DOHH2 (cell line): ENCODE measurements around the gene MLH1.
"Not testable (repeated sequence)": the region's sequence is repeated elsewhere in the genome, so short reads cannot be mapped to it uniquely, and the experiment has no call there.

Experiments
- H3F3A ChIP-seq: fragments of 200-600 bp; sonication (generic), shearing (Covaris generic); 2 replicates; pipeline ENCODE4 v1.6.0; 2016; ENCODE audit warnings: antibody characterized with exemption, mild to moderate bottlenecking; ENCODE audit not compliant: control insufficient read depth, insufficient read depth
- H3K27ac ChIP-seq: fragments of 200-600 bp; sonication (generic); 2 replicates; pipeline ENCODE4 v1.5.1; 2014; ENCODE audit warnings: low read depth, mild to moderate bottlenecking, low read length, moderate library complexity
- H3K27me3 ChIP-seq: fragments of 200-600 bp; sonication (generic); 2 replicates; pipeline ENCODE4 v1.6.1; 2014; ENCODE audit warnings: mild to moderate bottlenecking, low read length, mixed read lengths; ENCODE audit not compliant: control insufficient read depth
- H3K36me3 ChIP-seq: fragments of 200-600 bp; sonication (generic); 2 replicates; pipeline ENCODE4 v1.6.1; 2014; ENCODE audit warnings: mild to moderate bottlenecking, low read length, moderate library complexity, mixed read lengths; ENCODE audit not compliant: control insufficient read depth
- H3K4me1 ChIP-seq: fragments of 200-600 bp; sonication (generic); 2 replicates; pipeline ENCODE4 v1.6.1; 2014; ENCODE audit warnings: mild to moderate bottlenecking, low read length, mixed read lengths; ENCODE audit not compliant: control insufficient read depth
- H3K4me2 ChIP-seq: fragments of 200-600 bp; sonication (generic); 2 replicates; pipeline ENCODE4 v1.6.0; 2014; ENCODE audit warnings: mild to moderate bottlenecking, low read length, moderate library complexity
- H3K4me3 ChIP-seq: fragments of 200-600 bp; sonication (generic); 2 replicates; pipeline ENCODE4 v1.5.1; 2014; ENCODE audit warnings: mild to moderate bottlenecking, low read length, mixed read lengths
- H3K79me2 ChIP-seq: fragments of 200-600 bp; sonication (generic); 2 replicates; pipeline ENCODE4 v1.6.1; 2014; ENCODE audit warnings: mild to moderate bottlenecking, low read length, mixed read lengths; ENCODE audit not compliant: control insufficient read depth
- H3K9me2 ChIP-seq: fragments of 200-600 bp; sonication (generic); replicated peaks from 2 replicates; pipeline ENCODE4 v1.6.1; 2014; ENCODE audit warnings: mild to moderate bottlenecking, low read length, mixed read lengths; ENCODE audit not compliant: control insufficient read depth
- H3K9me3 ChIP-seq: fragments of 200-600 bp; sonication (generic); 2 replicates; pipeline ENCODE4 v1.6.1; 2014; ENCODE audit warnings: antibody characterized with exemption, low read length, mixed read lengths; ENCODE audit not compliant: control insufficient read depth, insufficient read depth
- H4K20me1 ChIP-seq: fragments of 200-600 bp; sonication (generic); 2 replicates; pipeline ENCODE4 v1.6.0; 2014; ENCODE audit warnings: low read depth, mild to moderate bottlenecking, antibody characterized with exemption, low read length, moderate library complexity; ENCODE audit not compliant: control insufficient read depth, insufficient read depth
- EZH2phosphoT487 ChIP-seq: fragments of 200-600 bp; sonication (generic); IDR thresholded peaks from 2 replicates; pipeline ENCODE4 v1.6.1; 2017; ENCODE audit warnings: borderline replicate concordance, mild to moderate bottlenecking, antibody characterized with exemption, low read length, moderate library complexity, mixed read lengths
- TF ChIP-seq, protein P1 (sequence below): fragments of 200-600 bp; sonication (generic); IDR thresholded peaks from one replicate; pipeline ENCODE4 v1.5.1; 2014; ENCODE audit warnings: antibody characterized with exemption, mild to moderate bottlenecking, low read depth, low read length; ENCODE audit not compliant: poor library complexity, severe bottlenecking

Gene MLH1

DNA sequence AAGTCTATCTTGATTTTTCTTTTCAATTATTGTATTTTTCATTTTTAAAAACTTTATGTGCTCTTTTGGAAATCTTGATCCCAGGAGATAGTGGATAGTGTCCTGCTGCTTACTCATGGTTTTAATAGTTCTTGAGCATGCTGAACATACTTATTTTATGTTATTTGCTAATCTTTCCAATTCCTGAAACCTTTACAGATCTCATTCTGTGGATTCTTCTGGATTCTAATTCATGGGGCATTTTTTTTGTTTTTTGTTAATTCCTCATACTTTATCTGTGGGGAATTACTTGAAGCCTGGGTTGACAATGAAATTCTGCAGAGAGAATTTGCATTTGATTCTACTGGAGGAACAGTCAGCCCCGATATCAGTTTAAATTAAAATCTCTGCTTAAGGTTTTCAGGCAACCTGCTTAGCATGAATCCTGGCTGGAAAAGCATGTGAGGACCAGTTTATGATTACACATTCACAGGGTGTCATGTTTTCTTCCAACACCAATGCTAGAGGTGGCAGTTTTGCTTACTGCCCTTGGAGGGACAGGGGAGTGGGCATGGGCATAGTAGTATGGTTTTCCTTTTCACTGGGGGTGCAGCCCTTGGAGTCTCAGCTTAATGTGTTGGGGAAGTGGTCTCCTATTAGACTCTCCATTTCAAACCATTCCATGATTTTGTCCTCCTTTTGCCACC, 46.0 kb downstream of the MLH1 start:
- Histone ChIP-seq H4K20me1 (no peaks in the 10 kb centered on the region), H3K4me2 (no peak overlapping the region), H3K4me3 (no peak overlapping the region), H3K4me1 (no peaks in the 10 kb centered on the region), H3K79me2 (no peaks in the 10 kb centered on the region), H3K27ac (no peak overlapping the region), H3K36me3 (peaks cover 89% of the 10 kb centered on the region), H3K9me2 (no peaks in the 10 kb centered on the region), H3F3A (no peaks in the 10 kb centered on the region), H3K9me3 (peaks cover 4% of the 10 kb centered on the region; the same call in 1 of the 2 replicates), H3K27me3 (no peaks in the 10 kb centered on the region)
- TF ChIP-seq EZH2phosphoT487: no peak
- TF ChIP-seq, protein P1, sequence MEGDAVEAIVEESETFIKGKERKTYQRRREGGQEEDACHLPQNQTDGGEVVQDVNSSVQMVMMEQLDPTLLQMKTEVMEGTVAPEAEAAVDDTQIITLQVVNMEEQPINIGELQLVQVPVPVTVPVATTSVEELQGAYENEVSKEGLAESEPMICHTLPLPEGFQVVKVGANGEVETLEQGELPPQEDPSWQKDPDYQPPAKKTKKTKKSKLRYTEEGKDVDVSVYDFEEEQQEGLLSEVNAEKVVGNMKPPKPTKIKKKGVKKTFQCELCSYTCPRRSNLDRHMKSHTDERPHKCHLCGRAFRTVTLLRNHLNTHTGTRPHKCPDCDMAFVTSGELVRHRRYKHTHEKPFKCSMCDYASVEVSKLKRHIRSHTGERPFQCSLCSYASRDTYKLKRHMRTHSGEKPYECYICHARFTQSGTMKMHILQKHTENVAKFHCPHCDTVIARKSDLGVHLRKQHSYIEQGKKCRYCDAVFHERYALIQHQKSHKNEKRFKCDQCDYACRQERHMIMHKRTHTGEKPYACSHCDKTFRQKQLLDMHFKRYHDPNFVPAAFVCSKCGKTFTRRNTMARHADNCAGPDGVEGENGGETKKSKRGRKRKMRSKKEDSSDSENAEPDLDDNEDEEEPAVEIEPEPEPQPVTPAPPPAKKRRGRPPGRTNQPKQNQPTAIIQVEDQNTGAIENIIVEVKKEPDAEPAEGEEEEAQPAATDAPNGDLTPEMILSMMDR: no peak

DNA sequence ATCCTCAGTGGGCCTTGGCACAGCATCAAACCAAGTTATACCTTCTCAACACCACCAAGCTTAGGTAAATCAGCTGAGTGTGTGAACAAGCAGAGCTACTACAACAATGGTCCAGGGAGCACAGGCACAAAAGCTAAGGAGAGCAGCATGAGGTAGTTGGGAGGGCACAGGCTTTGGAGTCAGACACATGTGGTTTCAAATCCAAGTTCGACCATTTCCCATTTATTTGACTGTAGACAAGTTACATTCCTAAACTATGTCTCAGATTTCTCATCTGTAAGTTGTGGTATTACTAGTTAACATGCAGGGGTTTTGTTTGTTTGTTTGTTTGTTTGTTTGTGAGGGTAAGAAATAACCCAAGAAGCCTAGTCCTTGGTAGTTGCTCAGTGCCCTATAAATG, 46.9 kb downstream of the MLH1 start:
- no peak for TF ChIP-seq EZH2phosphoT487
- Histone ChIP-seq H3K27me3 (no peaks in the 10 kb centered on the region), H3K9me3 (peaks cover 4% of the 10 kb centered on the region; the same call in 1 of the 2 replicates), H3K79me2 (no peaks in the 10 kb centered on the region), H4K20me1 (no peaks in the 10 kb centered on the region), H3K4me2 (no peak overlapping the region), H3K36me3 (peaks cover 84% of the 10 kb centered on the region), H3K9me2 (no peaks in the 10 kb centered on the region), H3F3A (peaks cover 3% of the 10 kb centered on the region; the same call in 1 of the 2 replicates), H3K27ac (no peak overlapping the region), H3K4me3 (no peak overlapping the region), H3K4me1 (no peaks in the 10 kb centered on the region)

DNA sequence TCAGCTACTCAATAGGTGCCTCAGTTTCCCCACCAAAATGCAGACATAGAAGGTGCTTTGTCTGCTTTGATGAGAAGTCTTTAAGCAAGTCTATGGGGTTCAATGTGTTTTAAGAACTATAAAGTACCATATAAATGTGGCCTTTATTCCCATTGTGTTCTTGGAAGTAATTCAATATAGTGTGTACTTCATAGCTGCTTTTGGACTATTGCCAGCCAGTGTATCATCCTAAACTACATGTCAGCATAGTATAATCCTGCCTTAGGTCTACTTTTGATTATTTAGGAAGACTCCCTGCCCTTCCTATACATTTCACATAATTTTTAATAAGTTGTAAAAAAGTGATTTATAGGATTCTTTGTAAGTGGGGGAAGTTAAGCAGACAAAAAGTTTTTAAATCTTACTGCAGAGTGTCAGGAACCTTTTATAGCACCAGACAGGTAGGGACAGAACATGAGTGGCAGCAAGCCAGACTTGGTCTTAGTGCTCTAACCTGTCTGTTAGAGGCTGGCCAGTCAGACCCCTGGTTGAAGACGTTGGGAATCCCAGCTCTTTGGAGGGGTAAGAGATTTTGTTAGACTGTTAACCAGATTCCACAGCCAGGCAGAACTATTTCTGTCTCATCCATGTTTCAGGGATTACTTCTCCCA, 48.4 kb downstream of the MLH1 start:
- no peak overlapping the region for H3K4me2 ChIP-seq
- no peak for TF ChIP-seq EZH2phosphoT487
- H3F3A ChIP-seq: peaks cover 3% of the 10 kb centered on the region; the same call in 1 of the 2 replicates
- H3K9me2 ChIP-seq: no peaks in the 10 kb centered on the region
- H3K9me3 ChIP-seq: no peaks in the 10 kb centered on the region
- H3K4me3 ChIP-seq: no peak overlapping the region
- H3K79me2 ChIP-seq: no peaks in the 10 kb centered on the region
- no peak overlapping the region for H3K27ac ChIP-seq
- peaks cover 76% of the 10 kb centered on the region for H3K36me3 ChIP-seq
- H3K27me3 ChIP-seq: no peaks in the 10 kb centered on the region
- no peaks in the 10 kb centered on the region for H3K4me1 ChIP-seq
- no peaks in the 10 kb centered on the region for H4K20me1 ChIP-seq

DNA sequence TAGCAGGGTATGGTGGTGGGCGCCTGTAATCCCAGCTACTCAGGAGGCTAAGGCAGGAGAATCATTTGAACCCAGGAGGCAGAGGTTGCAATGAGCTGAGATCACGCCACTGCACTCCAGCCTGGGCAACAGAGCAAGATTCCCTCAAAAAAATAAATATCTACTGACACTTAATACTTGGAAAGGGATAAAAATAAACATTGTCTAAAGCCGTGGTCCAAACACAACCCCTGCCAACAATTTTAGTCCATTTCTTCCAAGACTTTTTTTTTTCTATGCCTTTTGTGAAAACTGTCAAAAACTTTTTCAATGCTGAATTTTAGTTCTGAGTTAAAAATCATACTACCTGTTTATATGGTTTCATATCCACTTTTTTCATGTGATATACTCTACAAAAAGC, 49.4 kb downstream of the MLH1 start:
- not testable (repeated sequence) for H3K79me2 ChIP-seq, H3K4me1 ChIP-seq, H3K4me3 ChIP-seq, H3K9me3 ChIP-seq, H3K27ac ChIP-seq, H3K9me2 ChIP-seq, H4K20me1 ChIP-seq, H3K27me3 ChIP-seq, H3F3A ChIP-seq, H3K4me2 ChIP-seq
- peaks cover 78% of the 10 kb centered on the region for H3K36me3 ChIP-seq

DNA sequence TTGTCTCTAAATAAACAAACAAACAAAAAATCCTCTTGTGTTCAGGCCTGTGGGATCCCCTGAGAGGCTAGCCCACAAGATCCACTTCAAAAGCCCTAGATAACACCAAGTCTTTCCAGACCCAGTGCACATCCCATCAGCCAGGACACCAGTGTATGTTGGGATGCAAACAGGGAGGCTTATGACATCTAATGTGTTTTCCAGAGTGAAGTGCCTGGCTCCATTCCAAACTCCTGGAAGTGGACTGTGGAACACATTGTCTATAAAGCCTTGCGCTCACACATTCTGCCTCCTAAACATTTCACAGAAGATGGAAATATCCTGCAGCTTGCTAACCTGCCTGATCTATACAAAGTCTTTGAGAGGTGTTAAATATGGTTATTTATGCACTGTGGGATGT, 57.0 kb downstream of the MLH1 start:
- H3K79me2 ChIP-seq: no peaks in the 10 kb centered on the region
- no peak overlapping the region for H3K27ac ChIP-seq
- no peak for TF ChIP-seq EZH2phosphoT487
- TF ChIP-seq, protein P1: no peak
- H3K4me1 ChIP-seq: 0 out of 2 replicates have a peak, but pooled peaks cover 3% of the 10 kb centered on the region
- H3F3A ChIP-seq: no peaks in the 10 kb centered on the region
- no peaks in the 10 kb centered on the region for H3K27me3 ChIP-seq
- no peak overlapping the region for H3K4me3 ChIP-seq
- no peaks in the 10 kb centered on the region for H4K20me1 ChIP-seq
- H3K4me2 ChIP-seq: no peak overlapping the region
- H3K36me3 ChIP-seq: peaks cover 82% of the 10 kb centered on the region
- H3K9me3 ChIP-seq: no peaks in the 10 kb centered on the region
- no peaks in the 10 kb centered on the region for H3K9me2 ChIP-seq
